Endometrial microvascular endothelial cells (primary cell): ENCODE results near the gene ASCC1. TPM values are rescaled to one million over a fixed set of nuclear protein-coding genes. Genes with fewer than 3 reads are reported as not detected.

ENCODE experiments used
- in situ Hi-C: cut with HindIII; loops from 2 replicates; pipeline ENCODE4 v1.10.0; 2017; ENCODE audit warnings: low sequenced_read_pairs, low pct_unique_long_range_greater_than_20kb; ENCODE audit errors: inconsistent ontology term
- total RNA-seq: library from RNA; depleted of rRNA; stranded (reverse); fragments of >200 nt; gene quantifications from one replicate; pipeline ENCODE4 v1.2.3, GENCODE V29; 2015; ENCODE audit errors: inconsistent ontology term

ASCC1 gene, protein sequence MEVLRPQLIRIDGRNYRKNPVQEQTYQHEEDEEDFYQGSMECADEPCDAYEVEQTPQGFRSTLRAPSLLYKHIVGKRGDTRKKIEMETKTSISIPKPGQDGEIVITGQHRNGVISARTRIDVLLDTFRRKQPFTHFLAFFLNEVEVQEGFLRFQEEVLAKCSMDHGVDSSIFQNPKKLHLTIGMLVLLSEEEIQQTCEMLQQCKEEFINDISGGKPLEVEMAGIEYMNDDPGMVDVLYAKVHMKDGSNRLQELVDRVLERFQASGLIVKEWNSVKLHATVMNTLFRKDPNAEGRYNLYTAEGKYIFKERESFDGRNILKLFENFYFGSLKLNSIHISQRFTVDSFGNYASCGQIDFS
- 61.0 TPM for total RNA-seq

GRCh38 chr10:72215611-72216549 lies at the start of gene ASCC1, which contains the start of gene ANAPC16:
Gene ASCC1 (minus strand): TSS chr10:72216276. CDS start chr10:72213298, 2,978 bp downstream.
Gene ANAPC16 (plus strand): TSS chr10:72216012. CDS start chr10:72223915, 7,903 bp downstream.
- in situ Hi-C loops, result no loop called here

- in situ Hi-C loops, result no loop called here
These were observed 49.4 kb upstream of the ASCC1 start for GRCh38 chr10:72265508-72265907.

DNA sequence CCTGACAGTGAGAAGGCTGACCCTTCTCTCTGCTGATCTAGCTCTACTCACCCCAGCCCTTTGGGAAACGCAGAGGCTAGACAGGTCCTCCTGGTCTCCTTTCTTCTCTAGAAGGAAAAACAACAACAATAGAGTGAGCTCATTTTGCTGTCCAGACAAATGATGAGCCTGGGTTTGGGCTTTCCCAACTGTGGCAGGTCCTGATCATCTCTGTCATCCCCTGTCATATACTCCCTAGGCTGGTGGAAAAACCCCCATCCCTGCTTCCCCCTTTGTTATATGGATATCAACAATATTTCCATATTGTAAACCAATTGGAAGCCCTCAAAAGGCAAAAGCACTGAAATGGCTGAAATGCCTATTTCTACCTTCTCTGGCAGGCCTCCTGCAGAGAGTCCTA lies 48.5 kb upstream of the ASCC1 start:
- in situ Hi-C loops, result no loop called here

DNA sequence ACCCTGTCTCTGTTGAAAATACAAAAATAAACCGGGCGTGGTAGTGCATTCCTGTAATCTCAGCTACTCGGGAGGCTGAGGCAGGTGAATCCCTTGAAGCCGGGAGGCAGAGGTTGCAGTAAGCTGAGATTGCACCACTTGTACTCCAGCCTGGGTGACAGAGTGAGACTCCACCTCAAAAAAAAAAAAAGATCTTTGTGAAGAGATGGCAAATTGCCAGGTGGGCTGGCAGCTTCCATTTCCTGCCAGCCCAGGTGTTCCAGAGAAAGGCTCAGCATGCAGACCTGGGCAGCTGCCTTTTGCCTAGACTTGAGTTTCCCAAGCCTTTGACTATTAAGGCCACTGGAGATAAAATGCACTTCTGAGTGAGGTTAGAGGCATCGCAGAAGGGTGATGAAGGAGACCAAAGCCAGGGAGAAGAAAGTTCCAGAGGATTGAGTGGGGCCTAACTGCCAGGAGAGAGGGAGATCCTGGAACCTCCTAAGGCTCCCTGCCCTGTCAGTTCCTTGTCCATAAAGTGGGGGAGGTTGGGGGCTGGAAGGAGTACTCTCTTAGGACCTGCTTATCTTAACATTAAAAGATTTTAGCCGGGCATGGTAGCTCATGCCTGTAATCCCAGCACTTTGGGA lies 47.7 kb upstream of the ASCC1 start:
- in situ Hi-C loops, result no loop called here

GRCh38 chr10:72261784-72262404 lies 45.8 kb upstream of the ASCC1 start:
- in situ Hi-C loops, result no loop called here

- in situ Hi-C loops, result no loop called here
These were observed 45.1 kb upstream of the ASCC1 start for GRCh38 chr10:72260976-72261783.

DNA sequence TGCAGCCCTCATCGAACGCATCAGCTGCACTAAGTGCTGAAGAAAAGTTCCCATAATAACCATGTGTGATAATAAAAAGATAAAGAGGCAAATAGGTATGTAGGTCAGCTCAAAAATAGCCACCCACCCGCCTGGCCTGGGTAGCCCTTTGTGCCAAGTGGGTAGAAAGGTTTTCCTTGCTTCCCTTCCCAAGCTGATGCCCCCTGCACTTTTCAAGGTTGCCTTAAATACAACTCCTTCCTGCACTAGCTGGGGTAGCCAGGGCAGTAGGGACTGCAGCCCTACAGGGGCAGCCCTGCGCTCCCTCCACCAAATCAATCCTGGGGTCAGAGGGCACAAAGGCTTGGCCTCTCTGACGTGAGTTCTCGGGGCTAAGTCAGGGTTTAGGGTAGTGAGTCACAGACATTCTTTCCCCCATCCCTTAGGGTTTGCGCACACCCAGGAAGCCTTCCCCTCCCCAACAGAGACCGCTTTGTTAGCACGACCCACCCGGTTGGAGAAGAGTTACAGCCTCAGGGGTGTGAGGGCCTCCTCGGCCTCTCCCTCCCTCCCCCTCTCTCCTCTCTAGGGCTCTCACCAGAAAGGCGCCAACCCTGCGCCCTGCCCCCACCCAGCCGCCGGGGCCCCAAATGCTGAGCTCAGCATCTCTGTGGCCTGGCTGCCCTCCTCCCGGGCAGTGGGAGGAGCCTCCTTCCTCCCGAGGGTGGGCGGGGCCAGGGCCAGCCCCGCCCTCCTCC lies 44.3 kb upstream of the ASCC1 start:
- in situ Hi-C loops, result no loop called here

DNA sequence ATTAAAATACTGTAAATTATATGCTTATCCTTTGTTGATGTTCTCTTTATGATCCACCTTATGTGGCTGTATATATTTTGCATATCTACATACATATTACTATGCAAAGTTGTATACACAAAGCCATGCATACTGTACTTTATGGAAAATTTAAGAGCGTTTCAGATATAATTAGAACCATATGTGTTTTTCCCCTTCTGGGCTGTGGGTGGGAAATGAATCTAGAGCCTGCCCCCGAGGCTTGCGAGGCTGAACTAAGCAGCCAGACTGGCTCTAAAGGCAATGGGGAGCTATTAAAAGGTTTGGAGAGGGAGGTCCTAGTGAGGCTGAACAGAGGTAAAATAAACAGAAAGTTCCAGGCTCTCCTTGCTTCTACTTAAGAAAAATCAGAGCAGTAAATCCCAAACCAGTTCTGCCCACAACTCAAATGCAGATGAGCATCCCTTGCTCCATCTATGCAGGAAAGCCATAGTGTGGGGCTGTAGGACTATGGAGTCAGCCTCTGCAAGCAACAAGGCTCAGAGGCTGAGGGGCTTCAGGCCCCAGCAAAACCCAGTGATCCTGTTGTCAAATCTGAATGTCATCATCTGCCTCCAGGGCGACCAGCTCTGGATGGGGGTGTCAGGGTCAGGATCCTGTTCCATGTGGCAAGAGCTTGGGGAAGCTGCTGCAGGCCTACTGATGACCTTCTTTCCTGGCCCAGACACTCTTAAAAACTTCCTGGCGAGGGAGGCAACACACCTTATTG lies 43.6 kb upstream of the ASCC1 start:
- in situ Hi-C loops, result no loop called here

- in situ Hi-C loops, result no loop called here
These were observed 42.5 kb upstream of the ASCC1 start for GRCh38 chr10:72258617-72259016.

DNA sequence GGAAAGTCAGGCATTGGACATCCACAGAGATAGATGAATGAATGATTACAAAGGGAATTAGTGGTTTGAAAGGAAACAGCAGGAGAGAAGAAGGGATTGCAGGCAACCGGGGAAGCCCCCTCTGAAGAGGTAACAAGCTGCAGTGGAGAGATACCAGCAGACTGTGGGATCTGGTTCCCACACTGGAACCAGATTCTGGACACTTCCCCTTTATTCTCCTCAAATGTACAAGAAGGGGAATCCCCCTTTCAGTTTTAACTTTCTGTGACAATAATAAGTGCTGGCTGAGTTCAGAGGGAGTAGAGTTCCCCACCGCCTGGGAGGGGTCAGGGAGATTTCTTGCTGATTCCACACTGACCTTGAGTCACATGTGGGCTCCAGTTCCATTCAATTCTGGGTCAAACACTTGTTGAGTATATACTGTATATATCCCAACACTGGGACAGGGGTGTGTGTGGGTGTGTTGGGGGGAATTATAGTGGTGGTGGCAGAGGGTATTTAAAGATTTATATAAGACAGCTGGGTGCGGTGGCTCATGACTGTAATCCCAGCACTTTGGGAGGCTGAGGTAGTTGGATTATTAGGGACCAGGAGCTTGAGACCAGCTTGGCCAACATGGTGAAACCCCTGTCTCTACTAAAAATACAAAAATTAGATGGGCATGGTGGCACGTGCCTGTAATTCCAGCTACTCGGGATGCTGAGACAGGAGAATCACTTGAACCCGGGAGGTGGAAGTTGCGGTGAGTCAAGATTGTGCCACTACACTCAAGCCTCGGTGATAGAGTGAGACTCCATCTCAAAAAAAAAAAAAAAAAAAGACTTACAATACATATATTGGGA lies 41.2 kb upstream of the ASCC1 start:
- in situ Hi-C loops, result no loop called here

DNA sequence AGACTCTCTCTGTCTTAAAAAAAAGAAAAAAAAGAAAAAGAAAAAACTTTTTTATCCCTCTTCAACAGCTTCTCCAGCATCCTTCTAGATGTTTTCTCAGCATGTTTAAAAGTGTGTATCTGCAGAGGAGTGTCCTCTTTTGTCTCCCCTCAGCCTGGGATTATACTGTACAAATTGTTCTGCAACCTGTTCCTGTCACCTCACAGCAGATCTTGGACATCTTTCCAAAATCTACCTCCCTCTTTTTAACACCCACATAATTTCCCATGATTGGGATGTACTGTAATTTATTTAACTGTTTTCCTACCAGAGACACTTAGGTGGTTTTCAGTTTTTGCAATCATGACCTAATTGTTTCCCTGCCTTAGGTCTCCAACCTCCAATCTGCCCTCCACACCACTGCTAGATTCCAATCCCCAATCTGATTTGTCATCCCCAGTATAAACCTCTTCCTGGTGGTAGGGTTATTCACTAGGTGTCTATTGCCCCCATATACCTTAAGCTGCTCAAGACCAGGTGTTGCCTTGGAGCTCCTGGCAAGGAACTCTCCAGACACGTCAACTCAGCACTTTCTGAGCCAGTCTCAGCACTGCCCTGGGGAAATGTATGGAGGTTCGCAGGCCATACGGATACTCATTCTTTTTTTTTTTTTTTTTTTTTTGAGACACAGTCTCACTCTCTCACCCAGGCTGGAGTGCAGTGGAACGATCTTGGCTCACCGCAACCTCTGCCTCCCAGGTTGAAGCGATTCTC lies 40.1 kb upstream of the ASCC1 start:
- in situ Hi-C loops, result no loop called here

DNA sequence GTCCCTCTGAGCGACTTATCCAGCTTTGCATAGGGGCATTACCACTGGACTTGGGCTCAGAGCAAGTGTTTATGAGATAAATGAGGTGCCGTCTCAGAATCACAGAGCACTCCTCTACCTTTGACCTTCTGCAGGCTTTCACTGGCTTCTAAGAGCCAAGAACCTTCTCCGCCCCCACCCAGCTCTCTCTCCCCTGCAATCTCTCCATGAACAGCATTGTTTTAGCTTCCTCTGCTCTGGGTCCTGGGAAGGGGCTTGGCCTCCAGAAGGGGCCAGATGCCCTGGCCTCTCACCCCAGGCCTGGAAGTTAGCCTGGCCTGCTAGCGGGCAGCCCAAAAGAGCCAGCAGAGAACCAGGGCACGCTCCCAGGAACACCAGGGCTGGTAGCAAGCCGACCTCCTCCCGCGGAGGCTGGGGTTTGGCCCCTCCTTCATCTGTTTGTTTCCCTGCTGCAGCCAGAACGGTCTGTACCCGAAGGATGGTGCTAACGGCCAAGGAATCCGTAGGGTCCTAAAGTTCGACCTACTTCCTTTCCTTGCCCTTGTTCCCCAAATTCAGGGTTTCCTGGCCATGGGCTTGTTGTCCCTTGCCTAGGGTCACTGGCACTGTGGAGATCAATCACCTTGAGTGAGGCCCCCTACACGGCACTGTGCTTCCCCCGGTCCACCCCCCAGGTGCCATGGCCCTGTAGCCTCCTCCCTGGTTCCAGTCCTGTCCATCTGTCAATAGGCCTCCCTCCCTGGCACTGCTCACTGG lies 38.9 kb upstream of the ASCC1 start:
- in situ Hi-C loops, result no loop called here

- in situ Hi-C loops, result no loop called here
These were observed 37.5 kb upstream of the ASCC1 start for GRCh38 chr10:72253578-72253977.

GRCh38 chr10:72252972-72253371 lies 36.9 kb upstream of the ASCC1 start:
- in situ Hi-C loops, result no loop called here

- in situ Hi-C loops, result no loop called here
These were observed 35.6 kb upstream of the ASCC1 start for GRCh38 chr10:72251635-72252034.
